GM20000 (cell line): ENCODE data around the gene CAMTA1.

ENCODE experiments used
- DNase-seq: peaks from one replicate; pipeline ENCODE4 v3.0.0; 2012; ENCODE audit warnings: low spot score
- CTCF ChIP-seq: IDR thresholded peaks from 2 replicates; pipeline ENCODE4 v1.5.1; 2012; ENCODE audit warnings: mild to moderate bottlenecking, control low read depth; ENCODE audit errors: extremely low read depth, missing control alignments

The CAMTA1 gene

GRCh38 chr1:7007902-7008301, 222.6 kb downstream of the CAMTA1 start:
- TF ChIP-seq CTCF, result no peak
- no peak for DNase-seq

- no peak for DNase-seq
- no peak for TF ChIP-seq CTCF
Measured at GRCh38 chr1:7008331-7008730, 223.1 kb downstream of the CAMTA1 start.

- DNase-seq, result no peak
- no peak for TF ChIP-seq CTCF
Measured at GRCh38 chr1:7008975-7009740, 223.9 kb downstream of the CAMTA1 start.

- TF ChIP-seq CTCF, result no peak
- DNase-seq, result no peak
Measured at GRCh38 chr1:7009741-7010525, 224.7 kb downstream of the CAMTA1 start.

- no peak for TF ChIP-seq CTCF
Measured at GRCh38 chr1:7010534-7011200, 225.4 kb downstream of the CAMTA1 start.

GRCh38 chr1:7011826-7012225, 226.6 kb downstream of the CAMTA1 start:
- no peak for TF ChIP-seq CTCF
- no peak for DNase-seq

More at GRCh38 chr1:7010534-7011200, 225.4 kb downstream of the CAMTA1 start:
- DNase-seq, result no peak
